HTERT RPE-1 (cell line): ENCODE data around the gene MRPL11.
"Not testable (repeated sequence)": the region's sequence is repeated elsewhere in the genome, so short reads cannot be mapped to it uniquely, and the experiment has no call there.

ENCODE experiments used
- in situ Hi-C: fragments of 300-500 bp; cut with MboI; formaldehyde crosslinking; loops from 4 replicates; pipeline ENCODE4 v1.14.3; 2020; ENCODE audit warnings: low sequenced_read_pairs

The MRPL11 gene

GRCh38 chr11:66467034-66467659 lies 28.5 kb upstream of the MRPL11 start:
- in situ Hi-C loops, result no loop called here

GRCh38 chr11:66466225-66467033 lies 27.8 kb upstream of the MRPL11 start, which contains the start of gene PELI3:
Gene PELI3, plus strand, starts transcription at chr11:66466905. Its CDS starts 1,224 bp downstream, at chr11:66468129.
- in situ Hi-C loops, result no loop called here

- in situ Hi-C loops, result no loop called here
These were observed 27.0 kb upstream of the MRPL11 start for GRCh38 chr11:66465373-66466224.

- in situ Hi-C loops, result no loop called here
These were observed 26.3 kb upstream of the MRPL11 start for GRCh38 chr11:66464916-66465315.

- in situ Hi-C loops, result not testable (repeated sequence)
These were observed 25.5 kb upstream of the MRPL11 start for GRCh38 chr11:66464116-66464515.

- in situ Hi-C loops, result no loop called here
These were observed 24.3 kb upstream of the MRPL11 start for GRCh38 chr11:66462911-66463310.

GRCh38 chr11:66462010-66462409 lies 23.4 kb upstream of the MRPL11 start:
- in situ Hi-C loops, result no loop called here

- in situ Hi-C loops, result no loop called here
These were observed 20.6 kb upstream of the MRPL11 start for GRCh38 chr11:66459138-66459778.

GRCh38 chr11:66457826-66458225 lies 19.2 kb upstream of the MRPL11 start:
- in situ Hi-C loops, result no loop called here

- in situ Hi-C loops, result no loop called here
These were observed 16.2 kb upstream of the MRPL11 start for GRCh38 chr11:66454828-66455227.

- in situ Hi-C loops, result no loop called here
These were observed 15.6 kb upstream of the MRPL11 start for GRCh38 chr11:66454247-66454646.

GRCh38 chr11:66451663-66452062 lies 13.0 kb upstream of the MRPL11 start:
- in situ Hi-C loops, result no loop called here

GRCh38 chr11:66450560-66450959 lies 11.9 kb upstream of the MRPL11 start:
- in situ Hi-C loops, result no loop called here

- in situ Hi-C loops, result no loop called here
These were observed 9.9 kb upstream of the MRPL11 start for GRCh38 chr11:66448523-66448922.

- in situ Hi-C loops, result no loop called here
These were observed 8.4 kb upstream of the MRPL11 start for GRCh38 chr11:66447012-66447411.

- in situ Hi-C loops, result no loop called here
These were observed 5.0 kb upstream of the MRPL11 start for GRCh38 chr11:66443602-66444001.

- in situ Hi-C loops, result not testable (repeated sequence)
These were observed 2.3 kb upstream of the MRPL11 start for GRCh38 chr11:66440940-66441282.

GRCh38 chr11:66440101-66440939 lies 1.7 kb upstream of the MRPL11 start:
- in situ Hi-C loops, result not testable (repeated sequence)

GRCh38 chr11:66437979-66438503 lies 607 bp downstream of the MRPL11 start:
- in situ Hi-C loops, result no loop called here

GRCh38 chr11:66432597-66432996 lies 6.1 kb downstream of the MRPL11 start:
- in situ Hi-C loops, result no loop called here
